ENCODE measurements around the gene DMRT2.

The DMRT2 gene

DNA sequence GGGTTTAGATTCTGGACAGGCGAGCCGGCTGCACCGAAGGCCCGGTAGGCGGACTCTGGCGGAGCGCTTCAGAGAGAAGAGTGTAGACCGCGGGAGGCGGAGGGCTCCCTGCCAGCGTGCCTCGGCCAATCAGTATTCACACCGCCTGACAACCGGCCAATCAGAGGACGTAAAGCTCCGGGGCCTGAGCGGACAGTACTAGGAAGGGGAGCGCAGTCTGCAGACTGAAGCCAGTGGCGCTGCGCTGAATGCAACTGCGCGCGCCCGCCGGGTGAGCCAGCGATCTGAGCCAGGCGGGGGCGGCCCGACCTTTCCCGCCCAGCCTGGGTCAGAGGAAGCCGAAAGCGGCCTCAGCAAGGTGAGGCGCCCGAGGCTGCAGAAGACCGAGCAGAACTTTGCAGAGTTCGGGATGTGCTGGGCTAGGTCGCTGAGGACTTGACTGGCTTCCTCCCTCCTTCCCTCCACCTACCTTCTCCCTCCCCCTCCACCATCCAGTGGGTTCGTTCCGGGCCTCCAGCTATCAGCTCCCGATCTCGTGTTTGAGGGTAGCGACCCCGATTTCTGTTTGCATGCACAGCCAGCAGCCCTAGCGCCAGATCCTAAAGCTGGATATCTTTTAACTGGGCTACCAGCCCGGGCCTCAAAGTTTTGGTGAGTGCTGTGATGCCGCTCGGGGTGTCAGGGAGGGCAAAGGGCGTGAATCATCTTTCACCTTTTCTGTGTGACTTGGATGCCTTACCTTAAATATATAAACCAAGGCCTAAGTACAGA, at the start of gene DMRT2:
TSS of gene DMRT2 (plus strand) at position 233 of the 771 bp plus-strand sequence. CDS start 1,257 bp downstream, outside the sequence.
- DNase-seq (ENCODE audit: low spot score in 2 of 2), result peak; percentile 84 to 88
- H3K4me3 ChIP-seq, result peak within 1 kb of the TSS; percentile 21
- in situ Hi-C loops (cut with MboI; ENCODE audit: low sequenced_read_pairs), result no loop called here
- H3K4me1 ChIP-seq, result peaks cover 2% of the 10 kb centered on the region; the same call in 1 of the 2 replicates
- no peaks in the 10 kb centered on the region for H3K27me3 ChIP-seq (ENCODE audit: low read depth)
- no peaks in the 10 kb centered on the region for H3K36me3 ChIP-seq (replicated peaks)
- H3K9me3 ChIP-seq, result no peaks in the 10 kb centered on the region

- H3K36me3 ChIP-seq (replicated peaks), result no peaks in the 10 kb centered on the region
- H3K4me3 ChIP-seq, result no peak overlapping the region
- peaks cover 17% of the 10 kb centered on the region for H3K9me3 ChIP-seq
- H3K4me1 ChIP-seq, result no peaks in the 10 kb centered on the region
- DNase-seq (ENCODE audit: low spot score in 2 of 2), result no peak
- in situ Hi-C loops (cut with MboI; ENCODE audit: low sequenced_read_pairs), result loop anchor here (5.0 kb wide), 1 partner anchor 110 kb away; no protein-coding TSS in a partner anchor
- no peaks in the 10 kb centered on the region for H3K27me3 ChIP-seq (ENCODE audit: low read depth)
Observed at GRCh38 chr9:1001838-1002237, 48.3 kb upstream of the DMRT2 start.

- DNase-seq (ENCODE audit: low spot score in 2 of 2), result no peak
- in situ Hi-C loops (cut with MboI; ENCODE audit: low sequenced_read_pairs), result loop anchor here (5.0 kb wide), 1 partner anchor 110 kb away; no protein-coding TSS in a partner anchor
Observed at GRCh38 chr9:1002678-1003077, 47.5 kb upstream of the DMRT2 start.

DNA sequence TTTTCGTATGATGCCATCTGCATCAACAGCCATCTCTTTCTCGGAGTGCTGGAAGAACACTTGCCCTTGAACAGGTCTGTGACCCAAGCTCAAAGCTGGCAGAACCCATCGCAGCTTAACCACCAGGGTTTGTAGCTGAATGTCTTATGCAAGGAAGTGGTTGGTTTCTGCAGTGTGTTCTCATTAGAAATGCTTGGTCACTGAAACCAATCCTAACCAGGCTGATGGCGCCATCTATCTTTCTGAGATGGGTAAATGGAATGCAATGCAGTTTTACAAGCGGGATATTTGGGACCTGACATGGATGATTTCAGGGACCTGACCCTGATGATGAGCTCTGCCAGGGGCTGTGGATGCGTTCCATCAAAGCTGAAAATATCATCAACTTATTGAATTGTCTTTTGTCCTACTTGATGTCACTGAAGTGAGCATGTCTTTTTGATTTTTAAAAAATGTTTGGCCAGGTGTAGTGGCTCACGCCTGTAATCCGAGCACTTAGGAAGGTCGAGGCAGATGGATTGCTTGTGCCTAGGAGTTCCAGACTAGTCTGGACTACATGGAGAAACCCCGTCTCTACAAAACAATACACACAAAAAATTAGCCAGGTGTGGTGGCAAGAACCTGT, 45.0 kb upstream of the DMRT2 start:
- Histone ChIP-seq H3K27me3 (ENCODE audit: low read depth) (no peaks in the 10 kb centered on the region), H3K4me3 (no peak overlapping the region), H3K4me1 (no peaks in the 10 kb centered on the region), H3K36me3 (replicated peaks) (no peaks in the 10 kb centered on the region), H3K9me3 (no peaks in the 10 kb centered on the region)
- in situ Hi-C loops (cut with MboI; ENCODE audit: low sequenced_read_pairs), result no loop called here
- peak in 1 of 2 experiments; percentile 20 for DNase-seq (ENCODE audit: low spot score in 2 of 2)

More at GRCh38 chr9:1002678-1003077, 47.5 kb upstream of the DMRT2 start:
- no peaks in the 10 kb centered on the region for H3K36me3 ChIP-seq (replicated peaks)
- no peaks in the 10 kb centered on the region for H3K4me1 ChIP-seq
- no peak overlapping the region for H3K4me3 ChIP-seq
- peaks cover 13% of the 10 kb centered on the region for H3K9me3 ChIP-seq
- H3K27me3 ChIP-seq (ENCODE audit: low read depth), result no peaks in the 10 kb centered on the region

DNA sequence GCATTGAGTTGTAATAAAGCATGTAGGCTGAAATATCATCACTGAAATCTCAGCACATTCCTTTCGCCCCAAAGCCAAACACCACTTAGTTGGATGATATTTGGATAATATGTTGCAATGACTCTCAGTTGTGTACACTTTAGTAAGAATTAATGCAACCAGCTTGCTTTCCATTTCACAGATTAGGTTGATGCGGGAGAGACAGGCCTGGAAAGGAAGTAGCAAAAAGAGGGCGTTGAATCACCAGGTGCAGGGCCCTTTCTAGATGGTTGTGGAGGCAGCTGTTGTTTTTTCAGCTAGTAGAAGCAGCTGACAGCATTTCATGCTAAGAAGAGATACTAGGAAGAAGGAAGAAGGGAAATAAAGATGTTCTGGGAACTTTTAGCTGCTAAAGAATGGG, 42.8 kb upstream of the DMRT2 start:
- Histone ChIP-seq H3K36me3 (replicated peaks) (no peaks in the 10 kb centered on the region), H3K27me3 (ENCODE audit: low read depth) (no peaks in the 10 kb centered on the region), H3K4me1 (no peaks in the 10 kb centered on the region), H3K4me3 (no peak overlapping the region), H3K9me3 (no peaks in the 10 kb centered on the region)
- no peak for DNase-seq (ENCODE audit: low spot score in 2 of 2)
- in situ Hi-C loops (cut with MboI; ENCODE audit: low sequenced_read_pairs), result no loop called here

DNA sequence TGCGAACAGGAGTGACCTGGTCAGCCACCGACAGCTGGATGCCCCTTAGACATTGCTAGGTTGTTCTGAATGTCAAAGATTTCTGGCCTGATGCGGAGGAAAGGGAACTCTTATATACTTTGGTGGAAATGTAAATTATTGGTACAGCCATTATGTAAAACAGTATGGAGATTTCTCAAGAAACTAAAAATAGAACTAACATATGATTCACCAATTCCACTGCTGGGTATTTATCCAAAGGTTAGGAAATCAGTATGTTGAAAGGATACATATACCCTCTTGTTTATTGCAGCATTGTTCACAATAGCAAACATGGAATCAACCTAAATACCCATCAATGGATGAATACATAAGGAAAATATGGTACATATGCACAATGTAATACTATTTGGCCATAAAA, 41.9 kb upstream of the DMRT2 start:
- Histone ChIP-seq H3K27me3 (ENCODE audit: low read depth) (no peaks in the 10 kb centered on the region), H3K36me3 (replicated peaks) (no peaks in the 10 kb centered on the region), H3K9me3 (no peaks in the 10 kb centered on the region), H3K4me3 (no peak overlapping the region), H3K4me1 (no peaks in the 10 kb centered on the region)
- DNase-seq (ENCODE audit: low spot score in 2 of 2), result no peak
- in situ Hi-C loops (cut with MboI; ENCODE audit: low sequenced_read_pairs), result no loop called here

- Histone ChIP-seq H3K9me3 (no peaks in the 10 kb centered on the region), H3K4me1 (no peaks in the 10 kb centered on the region), H3K36me3 (replicated peaks) (no peaks in the 10 kb centered on the region), H3K27me3 (ENCODE audit: low read depth) (no peaks in the 10 kb centered on the region), H3K4me3 (no peak overlapping the region)
- peak; percentile 37 to 85 for DNase-seq (ENCODE audit: low spot score in 2 of 2)
- in situ Hi-C loops (cut with MboI; ENCODE audit: low sequenced_read_pairs), result no loop called here
Observed at GRCh38 chr9:1009101-1009707, 41.0 kb upstream of the DMRT2 start.

DNA sequence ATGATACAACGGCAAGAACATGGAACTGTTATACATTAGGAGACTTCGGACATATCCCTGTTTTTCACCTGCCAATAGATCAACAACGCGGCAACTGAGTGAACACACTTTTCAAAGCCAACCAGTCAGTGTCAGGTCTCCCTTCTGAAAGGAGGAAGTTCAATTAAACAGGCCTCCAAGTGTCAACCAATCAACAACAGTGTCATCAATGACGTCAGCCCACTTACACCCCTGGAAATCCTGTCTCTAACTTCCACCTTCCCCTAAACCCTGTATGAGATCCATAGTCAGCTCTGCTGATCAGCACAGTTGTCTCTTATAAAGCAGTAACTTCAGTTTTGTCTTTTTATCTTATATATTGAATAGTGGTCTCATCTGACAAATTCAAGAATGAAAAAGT, 37.1 kb upstream of the DMRT2 start:
- Histone ChIP-seq H3K36me3 (replicated peaks) (no peaks in the 10 kb centered on the region), H3K9me3 (no peaks in the 10 kb centered on the region), H3K4me3 (no peak overlapping the region), H3K27me3 (ENCODE audit: low read depth) (no peaks in the 10 kb centered on the region), H3K4me1 (no peaks in the 10 kb centered on the region)
- in situ Hi-C loops (cut with MboI; ENCODE audit: low sequenced_read_pairs), result no loop called here
- no peak for DNase-seq (ENCODE audit: low spot score in 2 of 2)

GRCh38 chr9:1014225-1014624, 35.9 kb upstream of the DMRT2 start:
- no peaks in the 10 kb centered on the region for H3K4me1 ChIP-seq
- no peak overlapping the region for H3K4me3 ChIP-seq
- H3K9me3 ChIP-seq, result no peaks in the 10 kb centered on the region
- H3K27me3 ChIP-seq (ENCODE audit: low read depth), result no peaks in the 10 kb centered on the region
- in situ Hi-C loops (cut with MboI; ENCODE audit: low sequenced_read_pairs), result no loop called here
- H3K36me3 ChIP-seq (replicated peaks), result no peaks in the 10 kb centered on the region
- peak in 1 of 2 experiments; percentile 5 for DNase-seq (ENCODE audit: low spot score in 2 of 2)

DNA sequence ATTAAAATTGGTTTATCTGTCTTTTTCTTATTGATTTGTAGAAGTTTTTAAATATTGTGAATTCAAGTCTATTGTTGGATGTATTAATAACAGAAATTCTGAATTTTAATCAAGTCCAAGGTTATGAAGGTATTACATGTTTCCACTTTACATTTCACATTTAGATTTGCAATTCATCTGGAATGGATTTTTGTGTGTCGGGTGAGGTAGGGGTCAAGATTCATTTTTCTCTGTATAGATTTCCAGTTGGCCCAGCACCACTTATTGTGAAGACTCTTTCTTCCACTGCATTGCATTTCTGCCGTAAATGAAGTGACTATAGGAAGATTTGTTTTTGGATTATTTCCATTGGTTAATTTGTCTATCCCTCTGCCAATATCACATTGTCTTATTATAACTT, 35.5 kb upstream of the DMRT2 start:
- Histone ChIP-seq H3K9me3 (no peaks in the 10 kb centered on the region), H3K4me3 (no peak overlapping the region), H3K4me1 (no peaks in the 10 kb centered on the region), H3K27me3 (ENCODE audit: low read depth) (no peaks in the 10 kb centered on the region), H3K36me3 (replicated peaks) (no peaks in the 10 kb centered on the region)
- no peak for DNase-seq (ENCODE audit: low spot score in 2 of 2)
- in situ Hi-C loops (cut with MboI; ENCODE audit: low sequenced_read_pairs), result no loop called here

DNA sequence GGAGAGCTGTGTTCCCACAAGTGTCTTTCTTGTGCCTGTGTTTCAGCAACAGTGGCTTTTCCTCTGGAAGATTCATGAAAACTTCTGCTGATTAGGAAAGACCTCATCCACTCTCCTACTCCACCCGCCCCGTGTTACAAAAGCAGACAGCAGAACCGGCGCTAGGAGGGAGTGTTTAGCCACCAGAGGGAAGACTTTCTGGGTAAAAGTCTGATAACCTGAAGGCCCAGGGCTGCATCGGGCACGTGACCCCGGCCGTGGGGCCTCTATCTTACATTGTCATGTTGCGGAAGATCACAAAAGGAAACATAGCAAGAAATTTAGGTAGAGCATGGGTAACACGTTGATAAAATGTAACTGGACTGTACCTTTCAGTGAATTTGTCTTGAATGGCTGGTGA, 32.0 kb upstream of the DMRT2 start:
- peak in 1 of 2 experiments; percentile 22 for DNase-seq (ENCODE audit: low spot score in 2 of 2)
- Histone ChIP-seq H3K36me3 (replicated peaks) (no peaks in the 10 kb centered on the region), H3K27me3 (ENCODE audit: low read depth) (no peaks in the 10 kb centered on the region), H3K9me3 (no peaks in the 10 kb centered on the region), H3K4me1 (no peaks in the 10 kb centered on the region), H3K4me3 (no peak overlapping the region)
- in situ Hi-C loops (cut with MboI; ENCODE audit: low sequenced_read_pairs), result no loop called here

DNA sequence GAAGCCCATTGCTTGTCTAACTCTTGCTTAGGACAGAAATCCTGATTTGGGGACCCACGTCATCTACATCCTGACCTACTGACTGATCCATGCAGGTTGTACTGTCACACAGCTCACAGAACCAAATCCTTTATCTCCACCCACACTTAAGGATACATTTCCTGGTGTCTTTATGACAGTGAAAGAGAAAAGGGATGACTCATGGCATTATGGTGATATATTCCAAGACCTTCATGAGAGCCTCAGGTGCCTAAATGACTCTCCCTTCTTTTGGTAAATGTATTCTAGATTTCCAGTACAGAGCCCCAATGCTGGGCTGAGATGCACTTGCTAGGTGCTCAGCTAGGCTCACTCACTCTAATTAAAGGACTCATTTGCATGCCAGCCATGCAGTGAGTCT, 26.0 kb upstream of the DMRT2 start:
- Histone ChIP-seq H3K9me3 (no peaks in the 10 kb centered on the region; the same call in 1 of the 2 replicates), H3K4me1 (no peaks in the 10 kb centered on the region), H3K36me3 (replicated peaks) (no peaks in the 10 kb centered on the region), H3K27me3 (ENCODE audit: low read depth) (no peaks in the 10 kb centered on the region), H3K4me3 (no peak overlapping the region)
- in situ Hi-C loops (cut with MboI; ENCODE audit: low sequenced_read_pairs), result no loop called here
- DNase-seq (ENCODE audit: low spot score in 2 of 2), result no peak

DNA sequence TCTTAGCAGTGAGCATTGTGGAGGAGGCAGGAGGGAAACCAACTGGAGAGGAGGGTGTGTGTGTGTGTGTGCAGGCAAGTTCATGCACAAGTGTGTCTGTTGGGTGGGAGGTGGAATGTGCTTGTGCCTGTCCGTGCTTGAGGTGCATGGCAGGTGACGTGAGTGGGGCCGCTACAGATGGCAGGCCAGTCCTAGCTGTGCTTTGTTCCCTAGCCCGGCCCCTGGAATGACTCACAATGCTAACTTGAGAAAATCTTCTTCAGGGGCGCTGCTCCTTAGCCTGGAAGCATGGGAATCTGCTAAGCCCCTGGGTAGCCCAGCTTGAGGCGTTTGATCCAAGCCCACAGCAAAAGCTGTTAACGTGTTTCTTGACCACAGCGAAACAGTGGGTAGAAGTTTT, 25.0 kb upstream of the DMRT2 start:
- no peak overlapping the region for H3K4me3 ChIP-seq
- no peaks in the 10 kb centered on the region for H3K27me3 ChIP-seq (ENCODE audit: low read depth)
- H3K36me3 ChIP-seq (replicated peaks), result no peaks in the 10 kb centered on the region
- no peaks in the 10 kb centered on the region; the same call in 1 of the 2 replicates for H3K9me3 ChIP-seq
- in situ Hi-C loops (cut with MboI; ENCODE audit: low sequenced_read_pairs), result no loop called here
- no peak for DNase-seq (ENCODE audit: low spot score in 2 of 2)
- no peaks in the 10 kb centered on the region for H3K4me1 ChIP-seq

- no peak overlapping the region for H3K4me3 ChIP-seq
- no peaks in the 10 kb centered on the region; the same call in 1 of the 2 replicates for H3K9me3 ChIP-seq
- H3K4me1 ChIP-seq, result no peaks in the 10 kb centered on the region
- no peaks in the 10 kb centered on the region for H3K27me3 ChIP-seq (ENCODE audit: low read depth)
- in situ Hi-C loops (cut with MboI; ENCODE audit: low sequenced_read_pairs), result no loop called here
- no peaks in the 10 kb centered on the region for H3K36me3 ChIP-seq (replicated peaks)
- DNase-seq (ENCODE audit: low spot score in 2 of 2), result no peak
Observed at GRCh38 chr9:1026219-1026618, 23.9 kb upstream of the DMRT2 start.
